GM19035 (cell line): ENCODE measurements around the gene RAB3IP.

Source experiments
- ATAC-seq: cut with Tn5 transposase; IDR thresholded peaks from one replicate; pipeline ENCODE4 v1.9.1; 2021; ENCODE audit not compliant: unreplicated experiment

The RAB3IP gene

GRCh38 chr12:69738351-69739286 is at the start of gene RAB3IP:
RAB3IP (plus strand) TSS chr12:69738860; CDS start chr12:69755409, 16,549 bp downstream.
- ATAC-seq: peak; percentile 86

- ATAC-seq: no peak
Measured at GRCh38 chr12:69689638-69690037, 49.0 kb upstream of the RAB3IP start.

- ATAC-seq: no peak
Measured at GRCh38 chr12:69694123-69694522, 44.5 kb upstream of the RAB3IP start.

DNA sequence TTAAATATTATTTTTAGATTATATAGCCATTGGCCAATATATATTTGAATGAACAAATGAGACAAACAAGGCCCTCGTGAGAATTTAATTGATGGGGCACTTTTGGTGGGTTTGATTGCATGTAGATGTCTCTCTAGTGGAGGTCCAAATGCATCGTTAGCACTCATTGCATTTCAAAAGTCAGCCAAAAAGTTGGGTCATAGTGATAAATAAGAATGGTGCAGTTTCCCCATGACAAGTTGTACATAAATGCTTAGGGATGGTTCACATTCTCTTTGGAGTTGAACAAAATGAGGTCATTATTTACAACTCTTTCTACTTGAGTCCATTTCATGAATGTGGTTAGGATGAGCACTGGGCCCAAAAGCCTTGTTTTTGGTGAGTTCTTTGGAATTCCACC is 40.6 kb upstream of the RAB3IP start:
- no peak for ATAC-seq

DNA sequence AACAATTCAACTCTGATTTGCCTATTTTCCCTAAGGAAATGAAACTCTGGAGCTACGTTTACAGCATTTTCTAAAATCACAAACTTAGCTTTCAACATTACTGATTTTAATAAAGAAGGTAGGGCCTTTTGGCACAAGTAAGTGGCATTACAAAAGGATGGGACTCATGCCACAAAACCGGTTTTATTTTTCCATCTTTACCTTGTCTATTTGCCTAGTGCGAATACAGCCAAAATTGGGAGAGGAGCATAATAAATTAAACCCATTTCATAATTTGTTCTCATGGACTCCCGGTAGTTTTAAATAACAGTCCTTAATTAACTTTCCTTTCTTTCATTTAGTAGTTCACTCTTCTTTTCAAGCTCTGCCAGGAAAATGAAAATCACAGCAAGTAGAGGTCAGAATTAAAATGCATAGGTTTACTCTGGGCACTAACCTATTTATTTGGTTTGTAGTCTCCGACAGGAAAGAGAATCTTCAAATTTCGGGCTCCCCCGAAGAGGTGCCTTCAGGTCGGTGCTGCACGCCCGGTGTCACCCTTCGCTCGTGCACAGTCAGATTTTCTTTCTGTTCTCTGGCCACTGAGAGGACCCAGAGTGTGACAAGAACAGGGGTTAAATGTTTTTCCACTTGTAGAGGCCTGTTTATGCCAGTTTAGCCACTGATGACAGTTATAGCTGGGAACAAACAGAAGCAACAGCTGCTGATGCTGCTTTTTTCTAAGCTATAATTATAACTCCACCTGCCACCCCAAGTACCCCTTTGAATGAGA is 39.7 kb upstream of the RAB3IP start, which contains the start of gene BEST3:
Gene BEST3 (minus strand): TSS at position 535 of the 772 bp plus-strand sequence. CDS start 1,505 bp downstream, outside the sequence.
- ATAC-seq: no peak

GRCh38 chr12:69701826-69702225 is 36.8 kb upstream of the RAB3IP start:
- ATAC-seq: no peak

DNA sequence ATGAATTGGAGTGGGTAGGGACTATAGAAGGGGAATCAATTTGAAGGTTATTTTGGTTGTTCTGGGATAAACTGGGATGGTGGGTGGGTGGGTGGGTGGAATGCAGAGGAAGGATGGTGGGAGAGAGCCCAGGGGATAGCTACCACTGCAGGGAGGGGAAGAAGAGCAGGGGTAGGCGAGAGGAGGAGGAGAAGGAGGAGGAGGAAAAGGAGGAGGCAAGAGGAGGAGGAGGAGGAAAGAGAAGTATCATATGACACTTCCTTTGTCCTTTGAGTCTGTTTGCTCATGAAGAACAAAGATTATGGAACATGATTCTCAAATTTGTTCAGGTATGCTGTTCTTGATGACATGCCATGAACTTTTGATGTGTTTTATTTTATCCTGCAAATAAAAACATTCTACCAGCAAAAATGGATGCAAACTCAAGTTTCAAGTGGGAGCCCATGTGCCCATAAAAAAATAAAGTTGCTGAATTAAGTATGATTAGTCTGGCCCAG is 35.5 kb upstream of the RAB3IP start:
- ATAC-seq: no peak

- ATAC-seq: no peak
Measured at GRCh38 chr12:69704357-69704756, 34.3 kb upstream of the RAB3IP start.

DNA sequence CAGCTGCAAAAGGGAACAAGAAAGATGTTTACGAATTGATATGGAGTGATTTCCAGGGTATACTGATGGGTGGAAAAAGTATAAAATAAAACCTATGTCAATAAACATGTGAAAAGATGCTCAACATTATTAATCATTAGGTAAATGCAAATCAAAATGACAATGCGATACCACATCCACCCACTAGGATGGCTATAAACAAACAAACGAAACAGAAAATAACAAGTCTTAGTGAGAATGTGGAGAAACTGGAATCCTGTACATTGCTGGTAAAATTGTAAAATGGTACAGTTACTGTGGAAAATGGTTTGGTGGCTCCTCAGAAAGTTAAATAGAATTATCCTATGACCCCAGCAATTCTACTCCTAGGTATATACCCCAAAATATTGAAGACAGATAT is 30.0 kb upstream of the RAB3IP start:
- ATAC-seq: no peak

DNA sequence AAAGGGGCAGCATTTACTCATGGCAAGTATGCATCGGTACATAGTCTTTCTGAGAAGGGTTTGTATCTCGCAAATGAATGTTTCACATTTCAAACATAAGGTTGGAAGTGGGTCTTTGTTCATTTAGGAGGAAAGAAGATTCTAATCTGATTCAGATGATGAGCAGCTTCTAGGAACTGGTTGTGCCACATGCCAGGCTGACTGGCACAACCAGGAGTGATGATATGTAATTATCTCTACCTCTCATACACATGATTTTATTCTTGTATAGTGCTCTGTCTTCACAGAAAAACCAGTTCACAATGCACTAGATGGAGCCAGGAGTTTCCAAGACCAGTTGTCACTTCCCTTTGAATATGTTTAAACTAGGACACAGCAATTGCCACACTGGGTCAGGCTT is 25.8 kb upstream of the RAB3IP start:
- ATAC-seq: no peak

DNA sequence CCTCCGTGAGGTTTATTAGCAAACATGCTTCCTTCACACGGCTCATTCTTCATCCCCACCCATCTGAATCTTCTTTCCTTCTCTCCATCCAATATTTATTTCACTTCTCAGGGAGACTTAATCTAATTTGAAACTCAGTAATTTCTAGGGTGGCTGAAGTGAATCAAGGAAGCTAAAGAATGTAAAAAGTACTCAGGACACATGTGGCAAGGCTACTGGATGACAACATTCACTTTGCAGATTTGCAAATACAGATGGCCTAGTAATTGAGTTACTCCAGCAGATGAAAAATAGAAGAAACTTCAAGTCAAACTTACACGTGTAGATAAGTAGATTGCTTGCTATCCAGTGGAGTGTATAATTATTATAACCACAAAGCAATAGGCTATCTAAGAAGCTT is 24.1 kb upstream of the RAB3IP start:
- ATAC-seq: no peak

GRCh38 chr12:69719336-69720316 is 19.0 kb upstream of the RAB3IP start:
- no peak for ATAC-seq

DNA sequence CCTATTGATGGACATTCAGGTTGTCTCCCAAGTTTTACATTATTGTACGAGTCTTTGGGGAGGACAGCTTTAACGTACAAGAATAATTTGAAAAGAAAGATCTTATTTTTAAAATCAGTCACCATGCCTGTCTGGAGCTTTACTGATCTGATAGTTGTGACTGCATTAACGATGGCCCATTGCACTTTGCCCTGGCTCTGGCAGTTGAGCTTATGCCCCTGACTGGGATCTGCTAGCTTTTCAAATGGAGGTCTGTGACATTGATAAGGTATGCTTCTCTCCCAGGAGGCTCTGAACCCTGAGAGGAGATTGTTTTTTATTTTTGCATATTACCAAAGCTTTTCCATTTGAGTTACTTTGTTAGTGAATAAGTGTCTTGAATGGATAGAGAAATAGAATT is 17.9 kb upstream of the RAB3IP start:
- ATAC-seq: no peak

DNA sequence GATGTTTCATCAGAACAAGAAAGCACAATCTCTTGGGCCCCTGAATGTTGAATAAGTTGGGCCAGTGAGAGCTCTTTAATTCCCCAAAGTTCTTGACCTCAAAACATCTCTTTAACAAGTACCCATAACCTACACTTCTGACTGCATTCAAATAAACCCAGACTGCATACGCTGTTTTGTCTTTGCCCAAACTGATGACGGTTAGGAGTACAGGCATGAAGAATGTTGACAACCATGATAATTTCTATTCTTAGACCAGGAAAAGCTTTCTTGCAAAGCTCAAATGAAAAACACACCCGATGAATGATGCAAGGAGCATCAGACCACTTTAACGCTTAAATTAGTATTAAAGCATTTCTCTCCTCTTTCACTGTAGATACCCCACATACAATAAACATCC is 11.7 kb upstream of the RAB3IP start:
- no peak for ATAC-seq

GRCh38 chr12:69732088-69732487 is 6.6 kb upstream of the RAB3IP start:
- no peak for ATAC-seq

GRCh38 chr12:69733638-69734037 is 5.0 kb upstream of the RAB3IP start:
- ATAC-seq: no peak

- ATAC-seq: peak; percentile 39
Measured at GRCh38 chr12:69739287-69740191, 879 bp downstream of the RAB3IP start.

GRCh38 chr12:69744109-69744508 is 5.4 kb downstream of the RAB3IP start:
- no peak for ATAC-seq

DNA sequence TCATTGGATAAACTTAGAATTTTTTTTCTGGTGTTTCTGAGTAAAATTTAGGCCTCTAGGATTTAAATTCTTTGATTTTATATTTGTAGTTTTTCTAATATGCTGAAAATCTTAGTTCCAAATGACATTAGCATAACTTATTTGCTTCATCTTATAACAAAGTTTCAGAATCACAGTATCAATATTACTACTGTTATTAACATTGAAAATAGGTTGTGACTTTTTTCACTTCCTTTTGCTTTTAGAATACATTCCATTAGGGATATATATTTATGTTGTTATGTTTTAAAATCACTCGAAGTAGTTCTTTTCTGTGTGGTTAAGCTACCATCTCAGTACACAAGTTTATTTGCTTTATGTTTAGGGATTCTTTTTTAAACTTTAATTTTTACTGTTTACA is 12.8 kb downstream of the RAB3IP start:
- ATAC-seq: no peak
